TTC549 (cell line): Measurements from ENCODE around the gene TSEN34.
"Not testable (repeated sequence)": the region's sequence is repeated elsewhere in the genome, so short reads cannot be mapped to it uniquely, and the experiment has no call there.

Experiments
- FAIRE-seq: peaks from 2 replicates; lab custom pipeline; 2012; peaks lifted over from hg19 to GRCh38; lab: Jason Lieb, UNC

Gene TSEN34

GRCh38 chr19:54160854-54161253 lies 30.3 kb upstream of the TSEN34 start:
- no peak for FAIRE-seq

- no peak for FAIRE-seq
Observed at GRCh38 chr19:54162241-54162805, 28.8 kb upstream of the TSEN34 start.

DNA sequence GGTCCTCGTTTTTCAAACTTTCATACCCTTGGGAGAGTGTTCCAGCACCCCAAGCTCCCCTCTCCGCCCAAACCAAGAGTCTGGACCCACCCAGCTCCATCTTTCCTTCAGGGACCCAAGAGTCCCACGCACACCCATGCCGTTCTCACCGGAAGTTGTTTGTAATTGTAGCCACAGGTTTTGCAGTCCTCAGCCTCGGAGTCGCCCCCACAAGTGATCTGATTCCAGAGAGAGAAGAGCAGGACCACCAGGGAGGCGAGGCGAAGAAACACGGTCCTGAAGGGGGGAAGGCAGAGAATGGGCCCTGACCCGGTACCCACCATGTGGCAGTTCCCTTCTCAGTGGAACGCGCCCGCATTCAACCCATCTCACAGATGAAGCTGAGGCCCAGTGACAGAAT lies 28.2 kb upstream of the TSEN34 start:
- FAIRE-seq: no peak

DNA sequence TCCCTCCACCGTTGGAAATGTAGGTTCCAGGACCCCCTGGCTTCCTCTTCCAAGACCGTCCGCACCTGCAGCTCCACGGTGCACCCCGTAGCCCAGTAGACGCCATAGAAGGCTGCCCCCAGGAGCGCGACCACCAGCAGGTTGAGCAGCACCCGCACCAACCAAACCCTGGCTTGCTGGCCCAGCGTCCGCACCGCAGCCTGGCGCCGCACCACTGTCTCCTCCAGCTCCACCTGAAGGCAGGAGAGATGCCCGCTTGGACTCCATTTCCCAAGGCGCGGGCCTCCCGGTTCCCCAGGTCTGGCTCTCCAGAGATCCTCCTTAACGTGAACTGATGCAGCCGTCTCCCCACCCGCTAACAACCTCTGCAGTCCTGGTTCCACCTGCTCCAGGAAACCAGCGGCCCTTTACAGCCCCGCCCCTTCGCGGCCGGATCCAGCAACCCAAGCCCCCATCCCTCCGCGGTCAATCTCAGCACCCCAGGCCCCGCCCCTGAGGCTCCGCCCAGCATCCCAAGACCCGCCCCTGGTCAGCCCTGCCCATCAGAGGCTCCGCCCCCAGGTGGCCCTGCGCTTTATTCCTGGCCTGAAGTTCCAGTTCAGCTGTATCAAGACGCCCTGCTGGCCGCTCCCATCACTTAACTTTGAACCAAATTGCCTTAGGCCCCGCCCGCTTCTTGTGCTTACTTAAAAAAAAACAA lies 26.6 kb upstream of the TSEN34 start:
- no peak for FAIRE-seq

- no peak for FAIRE-seq
Observed at GRCh38 chr19:54165222-54165621, 25.9 kb upstream of the TSEN34 start.

GRCh38 chr19:54168174-54168917 lies 22.8 kb upstream of the TSEN34 start:
- no peak for FAIRE-seq

DNA sequence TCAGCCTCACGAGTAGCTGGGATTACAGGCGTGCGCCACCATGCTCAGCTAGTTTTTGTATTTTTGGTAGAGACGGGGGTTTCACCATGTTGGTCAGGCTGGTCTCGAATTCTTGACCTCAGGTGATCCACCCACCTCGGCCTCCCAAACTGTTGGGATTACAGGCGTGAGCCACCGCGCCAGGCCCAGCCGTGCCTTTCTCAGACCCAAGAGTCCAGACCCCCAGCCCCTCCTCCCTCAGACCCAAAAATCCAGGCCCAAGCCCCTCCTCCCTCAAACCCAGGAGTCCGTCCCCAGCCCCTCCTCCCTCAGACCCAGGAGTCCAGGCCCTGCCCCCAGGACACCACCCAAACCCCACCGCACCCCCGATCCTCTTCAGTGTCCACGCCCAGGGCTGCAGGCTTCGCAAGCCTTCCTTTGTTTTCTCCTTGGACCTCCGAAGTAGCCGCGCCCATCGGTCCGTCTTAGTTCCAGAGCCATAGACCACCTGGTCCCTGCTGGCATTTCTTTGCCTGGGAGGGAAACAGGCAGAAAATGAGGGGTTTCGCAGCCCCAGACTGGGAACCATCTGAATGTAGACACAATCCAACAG lies 21.9 kb upstream of the TSEN34 start:
- no peak for FAIRE-seq

GRCh38 chr19:54171736-54172431 lies 19.2 kb upstream of the TSEN34 start:
- FAIRE-seq: not testable (repeated sequence)

GRCh38 chr19:54172471-54173358 lies 18.4 kb upstream of the TSEN34 start, which contains the start of gene TMC4:
TMC4 (minus strand) TSS chr19:54173160; CDS start chr19:54173117, 43 bp downstream.
- no peak for FAIRE-seq

DNA sequence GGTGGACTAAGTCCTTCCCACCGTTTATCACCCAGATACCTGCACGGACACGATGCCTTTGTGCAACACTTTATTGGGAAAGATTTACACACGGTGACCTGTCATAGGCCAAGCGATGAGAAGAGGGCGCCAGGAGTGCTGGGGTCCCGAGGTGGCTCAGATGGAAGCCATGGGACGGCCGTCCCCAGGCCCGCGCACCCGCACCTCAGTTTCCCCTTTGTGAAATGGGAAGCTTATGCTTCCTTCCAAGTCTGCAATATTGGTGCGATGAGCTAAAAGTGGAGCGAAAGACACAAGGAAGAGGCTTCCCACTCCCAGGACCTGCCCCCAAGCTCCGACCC lies 17.8 kb upstream of the TSEN34 start:
- FAIRE-seq: no peak

DNA sequence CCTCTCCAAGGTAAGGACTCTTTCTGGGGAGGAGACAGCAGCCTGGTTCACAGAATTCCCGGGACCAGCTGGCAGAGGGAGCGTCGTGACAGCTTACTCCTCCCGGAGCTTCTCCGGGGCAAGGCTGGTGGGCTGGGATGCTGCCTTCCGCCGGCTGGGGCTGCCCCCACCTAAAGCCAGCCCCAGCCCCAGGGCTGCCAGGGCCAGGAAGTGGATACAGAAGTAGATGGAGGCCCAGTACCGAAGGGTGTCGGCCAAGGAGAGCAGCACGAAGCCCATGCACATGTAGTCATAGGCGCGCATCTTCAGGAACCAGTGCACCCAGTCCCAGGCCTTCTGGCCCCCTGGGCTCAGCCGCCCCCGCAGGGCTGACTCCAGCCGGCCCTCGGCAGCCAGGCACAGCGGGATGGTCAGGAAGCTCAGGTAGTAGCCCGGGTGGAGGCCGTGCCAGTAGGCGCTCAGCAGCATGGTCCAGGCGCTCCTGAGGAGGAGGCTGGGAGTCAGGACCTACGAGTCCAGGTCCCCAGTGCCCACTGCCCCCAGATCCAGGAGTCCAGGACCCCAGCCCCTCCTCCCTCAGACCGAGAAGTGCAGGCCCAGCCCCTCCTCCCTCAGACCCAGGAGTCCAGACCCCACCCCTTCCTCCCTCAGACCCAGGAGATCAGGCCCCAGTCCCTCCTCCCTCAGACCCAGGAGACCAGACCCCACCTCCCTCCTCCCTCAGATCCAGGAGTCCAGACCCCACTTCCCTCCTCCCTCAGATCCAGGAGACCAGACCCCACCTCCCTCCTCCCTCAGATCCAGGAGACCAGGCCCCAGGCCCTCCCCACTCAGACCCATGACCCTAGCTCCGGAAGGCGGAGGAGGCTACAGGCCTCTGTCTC lies 16.9 kb upstream of the TSEN34 start:
- FAIRE-seq: no peak

- FAIRE-seq: no peak
Observed at GRCh38 chr19:54178581-54179261, 12.4 kb upstream of the TSEN34 start.

DNA sequence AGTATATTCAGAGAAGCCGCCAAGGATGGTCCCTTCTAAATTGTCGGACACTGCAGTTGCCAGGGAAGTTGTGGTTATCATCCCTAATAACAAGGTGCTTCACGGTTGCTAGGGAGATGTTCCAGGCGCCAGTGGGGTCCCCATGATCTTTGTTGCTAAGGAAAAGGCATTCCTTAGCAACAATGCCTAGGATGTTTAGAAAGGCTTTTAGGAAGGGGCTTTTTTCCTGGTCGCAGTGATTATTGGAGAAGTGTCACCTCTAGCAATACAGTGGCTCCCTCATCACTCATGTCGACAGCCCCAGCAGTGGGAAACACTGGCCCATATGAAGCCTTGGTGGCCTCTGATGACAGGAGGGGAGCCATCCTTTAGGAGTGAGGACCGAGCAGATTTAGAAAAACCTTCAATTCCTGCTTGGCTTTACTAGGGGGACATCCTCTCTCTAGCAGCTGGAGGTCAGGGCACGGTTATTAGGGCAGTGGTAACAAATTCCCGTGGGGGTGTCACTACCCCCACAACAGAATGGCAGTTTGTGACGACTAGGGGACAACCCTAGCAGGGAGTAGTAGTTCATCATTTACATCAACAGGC lies 11.8 kb upstream of the TSEN34 start:
- FAIRE-seq: no peak

DNA sequence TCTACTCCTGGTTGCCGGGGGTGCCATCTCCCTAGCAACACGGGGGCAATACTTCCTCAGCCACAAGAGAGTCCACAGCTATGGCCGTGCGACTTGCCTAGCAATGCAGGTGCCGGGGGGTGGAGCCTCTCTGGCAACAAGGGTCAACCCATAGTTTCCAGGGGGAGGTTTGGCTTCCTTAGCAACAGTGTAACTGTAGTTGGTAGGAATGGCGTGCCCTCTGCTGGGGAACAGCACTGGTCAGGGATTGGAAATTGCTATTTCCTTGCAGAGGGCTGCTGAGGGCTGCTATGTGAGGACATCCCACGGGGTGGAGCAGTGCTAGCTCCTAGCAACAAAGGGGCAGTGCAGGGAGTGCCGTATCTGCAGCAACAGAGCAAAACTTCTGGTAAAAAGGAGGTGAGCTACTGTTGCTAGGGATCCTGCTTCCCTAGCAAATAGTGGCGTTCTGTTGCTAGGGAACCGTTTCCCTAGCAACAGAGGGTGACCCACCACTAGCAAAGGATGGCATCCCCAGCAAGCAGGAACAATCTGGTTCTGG lies 11.1 kb upstream of the TSEN34 start:
- FAIRE-seq: peak; percentile 85

DNA sequence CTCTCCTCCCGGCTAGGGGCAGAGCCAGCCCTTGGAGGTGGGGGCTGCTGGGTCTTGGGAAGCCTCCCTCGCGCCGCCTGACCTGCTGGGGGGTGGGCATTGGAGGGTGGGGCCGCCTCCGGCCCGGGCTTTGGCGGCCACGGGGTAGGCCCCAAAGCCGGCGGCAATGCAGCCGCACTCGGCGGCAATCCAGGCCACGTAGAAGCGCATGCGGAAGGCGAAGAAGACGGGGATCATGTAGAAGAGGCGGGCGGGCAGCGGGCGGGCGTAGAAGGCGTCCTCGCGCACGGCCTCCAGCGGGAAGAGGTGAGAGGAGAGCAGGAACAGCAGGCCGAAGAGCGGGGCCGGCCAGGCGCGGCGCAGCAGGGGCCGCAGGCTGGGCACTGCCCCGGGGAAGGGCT lies 10.4 kb upstream of the TSEN34 start:
- FAIRE-seq: no peak

DNA sequence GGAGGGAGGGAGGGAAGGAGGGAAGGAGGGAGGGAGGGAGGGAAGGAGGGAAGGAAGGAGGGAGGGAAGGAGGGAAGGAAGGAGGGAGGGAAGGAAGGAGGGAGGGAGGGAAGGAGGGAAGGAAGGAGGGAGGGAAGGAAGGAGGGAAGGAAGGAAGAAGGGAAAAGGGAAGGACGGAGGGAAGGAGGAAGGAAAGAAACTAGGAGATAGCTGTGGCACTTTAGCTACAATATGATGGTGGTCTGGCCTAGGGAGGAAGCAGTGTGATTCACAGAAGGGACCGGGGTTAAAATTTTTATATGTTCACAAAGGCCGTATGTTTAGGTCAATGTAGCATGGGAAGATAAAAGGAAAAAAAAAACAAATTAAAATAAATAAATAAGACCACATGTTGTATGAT lies 9.2 kb upstream of the TSEN34 start:
- FAIRE-seq: not testable (repeated sequence)

DNA sequence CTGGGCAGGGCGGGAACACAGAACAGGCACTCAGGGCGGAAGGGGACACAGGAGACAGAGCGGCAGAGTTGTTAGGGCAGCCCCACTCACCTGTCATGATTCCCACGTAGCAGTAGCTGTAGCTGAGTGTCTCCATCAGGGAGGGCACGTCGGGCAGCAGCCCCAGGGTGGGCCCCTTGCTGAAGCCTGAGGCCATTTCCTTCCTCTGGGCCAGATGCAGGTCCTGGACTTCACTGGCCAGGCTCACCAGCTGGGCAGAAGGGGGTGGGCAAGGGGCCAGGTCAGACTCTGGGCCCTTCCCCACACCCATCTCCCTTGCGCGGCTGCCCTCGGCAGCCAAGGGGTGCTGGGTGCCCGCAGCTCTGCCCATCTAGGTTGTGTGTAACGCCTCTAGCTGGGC lies 7.7 kb upstream of the TSEN34 start:
- FAIRE-seq: no peak

DNA sequence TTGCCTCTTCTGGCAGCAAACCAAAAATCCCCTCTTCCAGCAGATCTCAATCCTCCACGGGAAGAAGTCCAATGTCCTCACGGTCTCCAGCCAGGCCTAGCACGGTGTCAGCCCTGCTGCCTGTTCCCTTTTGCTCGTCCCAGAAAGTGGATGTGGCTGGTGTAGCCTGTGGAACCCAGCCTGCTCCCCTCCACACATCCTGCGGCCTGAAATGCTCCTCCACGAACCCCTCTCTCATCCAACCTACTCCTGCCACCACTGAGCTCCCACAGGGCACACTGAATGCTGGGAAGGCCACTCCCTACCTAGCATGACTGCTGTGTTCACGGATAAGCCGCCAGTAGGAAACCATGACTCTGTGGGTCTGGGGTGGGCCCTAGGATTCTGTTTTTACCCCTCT lies 4.8 kb upstream of the TSEN34 start:
- FAIRE-seq: no peak

DNA sequence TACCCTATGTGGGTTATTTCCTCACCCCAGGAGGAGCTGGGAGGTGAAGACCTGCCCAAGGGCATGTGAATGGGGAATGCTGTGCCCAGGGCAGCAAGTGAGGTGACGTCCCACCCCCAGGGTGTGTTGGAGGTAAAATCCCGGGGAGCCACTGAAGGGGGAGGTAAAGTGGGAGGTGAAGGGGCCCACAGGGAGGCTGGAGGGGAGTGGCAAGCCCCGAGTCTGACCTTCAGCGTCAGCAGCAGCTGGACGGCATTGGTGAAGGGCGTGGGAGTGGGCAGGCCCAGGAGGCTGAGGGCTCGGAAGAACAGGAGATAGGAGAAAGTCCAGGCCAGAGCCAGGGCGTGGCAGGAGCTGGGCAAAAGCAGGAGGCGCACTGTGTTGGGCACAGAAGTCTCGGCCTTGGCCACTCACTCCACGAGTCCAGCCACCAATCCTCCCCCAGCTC lies 4.2 kb upstream of the TSEN34 start:
- no peak for FAIRE-seq
